Naive thymus-derived CD4-positive, alpha-beta T cell (primary cell): ENCODE measurements around the gene OR52B2. TPM values are rescaled to one million over a fixed set of nuclear protein-coding genes. Genes with fewer than 3 reads are reported as not detected.
A peak's percentile ranks its signal among the peaks of the same experiment; 100 is the strongest.
"Not testable (repeated sequence)": the region's sequence is repeated elsewhere in the genome, so short reads cannot be mapped to it uniquely, and the experiment has no call there.

Experiments used
- ATAC-seq: fragments of 150-1000 bp; cut with Tn5 transposase; 2 replicates; pipeline ENCODE4 v1.10.0; 2021; ENCODE audit warnings: mild to moderate bottlenecking, moderate library complexity
- CTCF ChIA-PET: fragments of 350-600 bp; sonication (Branson Sonifier 250); formaldehyde crosslinking; loops from one replicate; lab custom pipeline; 2021; ENCODE audit warnings: antibody characterized with exemption; lab: Charles Lee
- POLR2A ChIA-PET: fragments of 350-600 bp; sonication (Branson Sonifier 250); formaldehyde crosslinking; loops from one replicate; lab custom pipeline; 2021; ENCODE audit warnings: antibody characterized with exemption, inconsistent platforms; lab: Charles Lee
- DNase-seq, 9 donors: peaks; one replicate each; pipeline versions ENCODE4 v3.0.0 to v3.0.0-alpha.2; 2020 to 2022; ENCODE audit warnings: mixed read lengths in 1 of 9
- H3K27ac ChIP-seq: one replicate; pipeline ENCODE4 v1.7.0; 2013; ENCODE audit warnings: mild to moderate bottlenecking, low read depth, low read length, moderate library complexity
- H3K27me3 ChIP-seq, 2 donors: one replicate each; pipeline ENCODE4 v1.7.0; 2013; ENCODE audit warnings: low read length in 2 of 2, mild to moderate bottlenecking in 2 of 2, moderate library complexity in 2 of 2; ENCODE audit not compliant: control insufficient read depth in 2 of 2, insufficient read depth in 2 of 2
- H3K36me3 ChIP-seq, 3 experiments: 1 replicate in 2 of 3; 2 replicates in 1 of 3; pipeline ENCODE4 v1.7.0; 2013; ENCODE audit warnings: low read length in 3 of 3, mild to moderate bottlenecking in 3 of 3, moderate library complexity in 1 of 3; ENCODE audit not compliant: insufficient read depth in 3 of 3, control insufficient read depth in 2 of 3
- H3K4me1 ChIP-seq, 2 donors: one replicate each; pipeline ENCODE4 v1.7.0; 2013; ENCODE audit warnings: low read length in 2 of 2, mild to moderate bottlenecking in 2 of 2, moderate library complexity in 1 of 2; ENCODE audit not compliant: control insufficient read depth in 2 of 2, insufficient read depth in 2 of 2
- H3K4me3 ChIP-seq: 2 replicates; pipeline ENCODE4 v1.7.0; 2013; ENCODE audit warnings: mild to moderate bottlenecking, low read length
- H3K9me3 ChIP-seq, 3 experiments: 1 replicate in 2 of 3; 2 replicates in 1 of 3; pipeline ENCODE4 v1.7.0; 2013; ENCODE audit warnings: low read length in 3 of 3; ENCODE audit not compliant: control insufficient read depth in 2 of 3
- H3K27ac Mint-ChIP-seq, 9 donors: one replicate each; pipeline ENCODE4 v1.8.0; 2020 to 2022; ENCODE audit warnings: mixed read lengths in 9 of 9, mild to moderate bottlenecking in 8 of 9, moderate library complexity in 5 of 9, inconsistent platforms in 2 of 9
- H3K27me3 Mint-ChIP-seq, 5 donors: one replicate each; pipeline ENCODE4 v1.8.0; 2021 to 2022; ENCODE audit warnings: mixed read lengths in 5 of 5, mild to moderate bottlenecking in 1 of 5
- H3K36me3 Mint-ChIP-seq, 5 donors: one replicate each; pipeline ENCODE4 v1.8.0; 2020 to 2022; ENCODE audit warnings: mixed read lengths in 5 of 5, mild to moderate bottlenecking in 3 of 5, inconsistent platforms in 1 of 5
- H3K4me1 Mint-ChIP-seq, 7 donors: one replicate each; pipeline ENCODE4 v1.8.0; 2020 to 2022; ENCODE audit warnings: mixed read lengths in 7 of 7, mild to moderate bottlenecking in 3 of 7, inconsistent platforms in 1 of 7
- H3K4me3 Mint-ChIP-seq, 10 donors: one replicate each; pipeline ENCODE4 v1.8.0; 2020 to 2022; ENCODE audit warnings: mild to moderate bottlenecking in 10 of 10, mixed read lengths in 10 of 10, moderate library complexity in 6 of 10, inconsistent platforms in 2 of 10
- H3K9me3 Mint-ChIP-seq, 11 donors: one replicate each; pipeline ENCODE4 v1.8.0; 2020 to 2022; ENCODE audit warnings: mixed read lengths in 11 of 11, mild to moderate bottlenecking in 4 of 11, inconsistent platforms in 1 of 11, moderate library complexity in 1 of 11
- intact Hi-C, 2 donors: fragments of 100-400 bp; cut with micrococcal nuclease; formaldehyde crosslinking; loops; one replicate each; pipeline ENCODE4 v1.15.1; 2023
- polyA plus RNA-seq, 2 donors: library from polyadenylated mRNA; unstranded; fragments of 300-500 nt; fragmentation: Illumina TruSeq; gene quantifications; one replicate each; pipeline ENCODE4 v1.2.3, GENCODE V29; 2021
- total RNA-seq, 6 experiments: library from RNA in 5 of 6; stranded (reverse) in 5 of 6; gene quantifications; 1 replicate in 5 of 6; 2 replicates in 1 of 6; pipeline ENCODE4 v1.2.3 and lab custom pipeline; 2021 to 2026

Gene OR52B2
- total and polyA plus RNA-seq, 7 experiments from 2014 or later, result not detected

- ChIA-PET POLR2A (no interaction called here), CTCF (no interaction called here)
- H3K27ac ChIP-seq, result no peak overlapping the region
- no peaks in the 10 kb centered on the region for H3K9me3 ChIP-seq
- DNase-seq, result no peak
- intact Hi-C loops, result no loop called here
- no peaks in the 10 kb centered on the region for H3K27me3 ChIP-seq
- H3K4me3 ChIP-seq, result no peak overlapping the region
- H3K27ac Mint-ChIP-seq, result no peak overlapping the region
- no peaks in the 10 kb centered on the region for H3K4me1 ChIP-seq
- H3K36me3 Mint-ChIP-seq, result no peaks in the 10 kb centered on the region
- peaks cover 0 to 9% (median 0%) of the 10 kb centered on the region in 5 donors for H3K27me3 Mint-ChIP-seq
- no peak overlapping the region for H3K4me3 Mint-ChIP-seq
- H3K36me3 ChIP-seq, result no peaks in the 10 kb centered on the region
- peak; percentile 87 for ATAC-seq
- peaks cover 0 to 8% (median 0%) of the 10 kb centered on the region in 7 donors for H3K4me1 Mint-ChIP-seq
- H3K9me3 Mint-ChIP-seq, result peaks cover 0 to 2% (median 0%) of the 10 kb centered on the region in 11 donors
Measured at GRCh38 chr11:6191742-6192141, 21.6 kb upstream of the OR52B2 start.

- Histone ChIP-seq H3K4me1 (no peaks in the 10 kb centered on the region), H3K27ac (no peak overlapping the region), H3K9me3 (no peaks in the 10 kb centered on the region), H3K4me3 (no peak overlapping the region), H3K27me3 (no peaks in the 10 kb centered on the region), H3K36me3 (no peaks in the 10 kb centered on the region)
- Mint-ChIP-seq H3K4me3 (no peak overlapping the region), H3K4me1 (peaks cover 0 to 10% (median 7%) of the 10 kb centered on the region in 7 donors), H3K9me3 (peaks cover 0 to 10% (median 2%) of the 10 kb centered on the region in 11 donors), H3K27me3 (peaks cover 5 to 23% (median 11%) of the 10 kb centered on the region in 5 donors), H3K36me3 (peaks cover 0 to 7% (median 0%) of the 10 kb centered on the region in 5 donors), H3K27ac (peak overlapping the region in 1 of 9 donors; percentile 3)
- DNase-seq (no peak), ATAC-seq (no peak)
- POLR2A ChIA-PET, result no interaction called here
- intact Hi-C loops, result no loop called here
- CTCF ChIA-PET, result no interaction called here
Measured at GRCh38 chr11:6175440-6175839, 5.3 kb upstream of the OR52B2 start.

- H3K27ac ChIP-seq, result no peak overlapping the region
- H3K27ac Mint-ChIP-seq, result no peak overlapping the region
Measured at GRCh38 chr11:6156628-6157359, 13.3 kb downstream of the OR52B2 start.

GRCh38 chr11:6152126-6152525 lies 18.0 kb downstream of the OR52B2 start:
- Histone ChIP-seq H3K27me3 (no peaks in the 10 kb centered on the region), H3K27ac (no peak overlapping the region), H3K4me1 (no peaks in the 10 kb centered on the region), H3K4me3 (no peak overlapping the region), H3K9me3 (no peaks in the 10 kb centered on the region), H3K36me3 (no peaks in the 10 kb centered on the region)
- intact Hi-C loops, result no loop called here
- no peak overlapping the region for H3K27ac Mint-ChIP-seq
- H3K9me3 Mint-ChIP-seq, result peaks cover 0 to 7% (median 4%) of the 10 kb centered on the region in 11 donors
- POLR2A ChIA-PET, result no interaction called here
- H3K4me1 Mint-ChIP-seq, result no peaks in the 10 kb centered on the region
- CTCF ChIA-PET, result no interaction called here
- DNase-seq (no peak), ATAC-seq (no peak)
- peaks cover 0 to 4% (median 0%) of the 10 kb centered on the region in 5 donors for H3K36me3 Mint-ChIP-seq
- H3K27me3 Mint-ChIP-seq, result peaks cover 0 to 9% (median 8%) of the 10 kb centered on the region in 5 donors
- no peak overlapping the region for H3K4me3 Mint-ChIP-seq

More at GRCh38 chr11:6156628-6157359, 13.3 kb downstream of the OR52B2 start:
- Histone ChIP-seq H3K4me1 (no peaks in the 10 kb centered on the region), H3K4me3 (no peak overlapping the region), H3K36me3 (no peaks in the 10 kb centered on the region), H3K27me3 (no peaks in the 10 kb centered on the region), H3K9me3 (no peaks in the 10 kb centered on the region)
- CTCF ChIA-PET, result no interaction called here
- ATAC-seq, result no peak
- H3K9me3 Mint-ChIP-seq, result no peaks in the 10 kb centered on the region
- no peak for DNase-seq
- no peaks in the 10 kb centered on the region for H3K36me3 Mint-ChIP-seq
- POLR2A ChIA-PET, result no interaction called here
- intact Hi-C loops, result no loop called here
- H3K4me1 Mint-ChIP-seq, result no peaks in the 10 kb centered on the region
- H3K27me3 Mint-ChIP-seq, result peaks cover 0 to 9% (median 6%) of the 10 kb centered on the region in 5 donors
- no peak overlapping the region for H3K4me3 Mint-ChIP-seq

GRCh38 chr11:6151117-6151516 lies 19.0 kb downstream of the OR52B2 start:
- Histone ChIP-seq H3K36me3 (no peaks in the 10 kb centered on the region), H3K4me1 (no peaks in the 10 kb centered on the region), H3K27me3 (no peaks in the 10 kb centered on the region), H3K27ac (no peak overlapping the region), H3K4me3 (no peak overlapping the region), H3K9me3 (no peaks in the 10 kb centered on the region)
- ChIA-PET POLR2A (no interaction called here), CTCF (no interaction called here)
- DNase-seq, result no peak
- H3K36me3 Mint-ChIP-seq, result peaks cover 0 to 4% (median 0%) of the 10 kb centered on the region in 5 donors
- H3K4me1 Mint-ChIP-seq, result no peaks in the 10 kb centered on the region
- intact Hi-C loops, result no loop called here
- no peak for ATAC-seq
- H3K9me3 Mint-ChIP-seq, result peaks cover 0 to 7% (median 4%) of the 10 kb centered on the region in 11 donors
- H3K27ac Mint-ChIP-seq, result no peak overlapping the region
- peaks cover 0 to 9% (median 4%) of the 10 kb centered on the region in 5 donors for H3K27me3 Mint-ChIP-seq
- no peak overlapping the region for H3K4me3 Mint-ChIP-seq

- H3K9me3 Mint-ChIP-seq, intact Hi-C loops, DNase-seq, H3K27me3 ChIP-seq, CTCF ChIA-PET, H3K27ac Mint-ChIP-seq, H3K9me3 ChIP-seq, H3K4me3 Mint-ChIP-seq, H3K4me1 Mint-ChIP-seq, ATAC-seq, H3K4me3 ChIP-seq, H3K27ac ChIP-seq, H3K36me3 ChIP-seq, H3K36me3 Mint-ChIP-seq, H3K4me1 ChIP-seq, POLR2A ChIA-PET: not testable (repeated sequence)
- H3K27me3 Mint-ChIP-seq, result peaks cover 2 to 18% (median 10%) of the 10 kb centered on the region in 5 donors
Measured at GRCh38 chr11:6143737-6144136, 26.4 kb downstream of the OR52B2 start.

GRCh38 chr11:6142936-6143335 lies 27.2 kb downstream of the OR52B2 start:
- ChIA-PET POLR2A (no interaction called here), CTCF (no interaction called here)
- Histone ChIP-seq H3K27me3 (no peaks in the 10 kb centered on the region), H3K4me3 (no peak overlapping the region), H3K9me3 (no peaks in the 10 kb centered on the region), H3K36me3 (no peaks in the 10 kb centered on the region), H3K4me1 (no peaks in the 10 kb centered on the region), H3K27ac (no peak overlapping the region)
- Mint-ChIP-seq H3K27me3 (peaks cover 5 to 18% (median 10%) of the 10 kb centered on the region in 5 donors), H3K4me1 (peaks cover 0 to 2% (median 0%) of the 10 kb centered on the region in 7 donors), H3K27ac (no peak overlapping the region), H3K4me3 (no peak overlapping the region), H3K36me3 (no peaks in the 10 kb centered on the region), H3K9me3 (peaks cover 0 to 10% (median 0%) of the 10 kb centered on the region in 11 donors)
- DNase-seq, result no peak
- intact Hi-C loops, result no loop called here
- no peak for ATAC-seq
